Ovary (tissue), 9 donors: ENCODE results near the gene DAPK3. TPM values are rescaled to one million over a fixed set of nuclear protein-coding genes. Genes with fewer than 3 reads are reported as not detected.
A peak's percentile ranks its signal among the peaks of the same experiment; 100 is the strongest.

Source experiments
- DNase-seq, 5 donors: peaks; one replicate each; pipeline ENCODE4 v3.0.0-alpha.2; 2019 to 2020
- H3K27ac ChIP-seq, 2 donors: fragments of 200-600 bp; one replicate each; pipeline versions ENCODE4 v1.5.1 to v1.8.0; 2019 to 2022
- H3K27me3 ChIP-seq: fragments of 200-600 bp; one replicate; pipeline ENCODE4 v1.8.0; 2022
- H3K36me3 ChIP-seq: fragments of 200-600 bp; sonication (generic); one replicate; pipeline ENCODE4 v1.5.1; 2019
- H3K4me1 ChIP-seq: one replicate; pipeline ENCODE4 v1.8.1; 2013; ENCODE audit warnings: mild to moderate bottlenecking, moderate library complexity; ENCODE audit not compliant: insufficient read depth
- H3K4me3 ChIP-seq: fragments of 200-600 bp; sonication (generic); one replicate; pipeline ENCODE4 v1.5.1; 2017
- H3K9me3 ChIP-seq, 2 donors: fragments of 200-600 bp in 1 of 2; sonication (generic) in 1 of 2; one replicate each; pipeline versions ENCODE4 v1.5.1 to v1.8.1; 2013 to 2019; ENCODE audit warnings: mild to moderate bottlenecking in 1 of 2, moderate library complexity in 1 of 2
- EP300 ChIP-seq: sonication (generic); formaldehyde crosslinking; IDR thresholded peaks from one replicate; pipeline ENCODE4 v1.6.1; 2017; ENCODE audit warnings: antibody characterized with exemption
- POLR2A ChIP-seq: fragments of 450-650 bp; IDR thresholded peaks from one replicate; pipeline ENCODE4 v1.6.1; 2017; ENCODE audit warnings: antibody characterized with exemption, mild to moderate bottlenecking, moderate library complexity
- WGBS, 3 donors: extraction: QIAGEN DNeasy Blood & Tissue Kit in 1 of 3; methylation state at CpG; one replicate each; pipeline versions ENCODE4 v1.1.5 to v1.1.7; 2013 to 2017; 5-methylcytosine and 5-hydroxymethylcytosine counted together
- intact Hi-C, 4 donors: fragments of 100-400 bp; cut with DNase I; formaldehyde crosslinking; loops; one replicate each; pipeline versions ENCODE4 v1.11.0 to v1.15.1; 2022 to 2023
- polyA plus RNA-seq, 2 donors: library from polyadenylated mRNA; stranded (reverse); fragments of 200-250 nt in 1 of 2; fragments of 350-450 nt in 1 of 2; fragmentation: Illumina TruSeq in 1 of 2; extraction: RNeasy Lipid Tissue Mini Kit (QIAGEN cat#74804) in 1 of 2; gene quantifications; one replicate each; pipeline ENCODE4 v1.2.3, GENCODE V29; 2013 to 2014
- total RNA-seq, 7 donors: library from RNA; depleted of rRNA in 2 of 7; stranded (reverse); fragments of >200 nt in 2 of 7; fragmentation: NEBNext Ultra II Directional in 3 of 7; extraction: Animal tissue kit (Norgen Biotek cat#: 25700) in 3 of 7; gene quantifications; one replicate each; pipeline versions ENCODE4 v1.1.0 to v1.2.4, GENCODE V29; 2016 to 2023
- TF ChIP-seq, protein P1 (sequence below), 3 donors: fragments of 450-650 bp in 2 of 3; fragments of 200-600 bp in 1 of 3; IDR thresholded peaks; one replicate each; pipeline versions ENCODE4 v1.5.1 to v1.8.0; 2016 to 2022; ENCODE audit warnings: antibody characterized with exemption in 3 of 3, mild to moderate bottlenecking in 1 of 3
- donor health status: DM: no; HTN: no; CAD: no; lungs with moderate emphysema.
- donor health status: DM: no; HTN: no; CAD: no.
- donor health status: Bipolar disorder and iron deficiency.
- donor health status: DM: yes; HTN: yes; CAD: no.
- donor health status: DM: no; HTN: no; CAD: no.
- donor health status: DM: yes; HTN: yes; CAD: no.

Gene DAPK3
- total and polyA plus RNA-seq, 9 donors, result 8.3 to 101 (median 57.0) TPM

GRCh38 chr19:3983542-3983914 lies 12.6 kb upstream of the DAPK3 start:
- peak overlapping the region in 1 of 2 donors; percentile 57 for H3K27ac ChIP-seq
- no peak overlapping the region for H3K4me3 ChIP-seq
- no peaks in the 10 kb centered on the region for H3K9me3 ChIP-seq
- no peak for TF ChIP-seq POLR2A
- TF ChIP-seq, protein P1, sequence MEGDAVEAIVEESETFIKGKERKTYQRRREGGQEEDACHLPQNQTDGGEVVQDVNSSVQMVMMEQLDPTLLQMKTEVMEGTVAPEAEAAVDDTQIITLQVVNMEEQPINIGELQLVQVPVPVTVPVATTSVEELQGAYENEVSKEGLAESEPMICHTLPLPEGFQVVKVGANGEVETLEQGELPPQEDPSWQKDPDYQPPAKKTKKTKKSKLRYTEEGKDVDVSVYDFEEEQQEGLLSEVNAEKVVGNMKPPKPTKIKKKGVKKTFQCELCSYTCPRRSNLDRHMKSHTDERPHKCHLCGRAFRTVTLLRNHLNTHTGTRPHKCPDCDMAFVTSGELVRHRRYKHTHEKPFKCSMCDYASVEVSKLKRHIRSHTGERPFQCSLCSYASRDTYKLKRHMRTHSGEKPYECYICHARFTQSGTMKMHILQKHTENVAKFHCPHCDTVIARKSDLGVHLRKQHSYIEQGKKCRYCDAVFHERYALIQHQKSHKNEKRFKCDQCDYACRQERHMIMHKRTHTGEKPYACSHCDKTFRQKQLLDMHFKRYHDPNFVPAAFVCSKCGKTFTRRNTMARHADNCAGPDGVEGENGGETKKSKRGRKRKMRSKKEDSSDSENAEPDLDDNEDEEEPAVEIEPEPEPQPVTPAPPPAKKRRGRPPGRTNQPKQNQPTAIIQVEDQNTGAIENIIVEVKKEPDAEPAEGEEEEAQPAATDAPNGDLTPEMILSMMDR (IDR thresholded peaks at IDR 0.05), result no peak
- TF ChIP-seq EP300, result no peak
- WGBS, 3 donors, result 25 to 42% (median 29%) methylated on average over 7 of the region's 7 CpGs
- intact Hi-C loops, result loop anchor here in 1 of 4 donors (10.0 kb wide), 2 partner anchors 141 to 221 kb away; partner anchors contain the start of gene MAP2K2
- no peaks in the 10 kb centered on the region for H3K27me3 ChIP-seq
- peak in 1 of 5 donors; percentile 26 for DNase-seq
- no peaks in the 10 kb centered on the region for H3K36me3 ChIP-seq
- H3K4me1 ChIP-seq, result peaks cover 4% of the 10 kb centered on the region

DNA sequence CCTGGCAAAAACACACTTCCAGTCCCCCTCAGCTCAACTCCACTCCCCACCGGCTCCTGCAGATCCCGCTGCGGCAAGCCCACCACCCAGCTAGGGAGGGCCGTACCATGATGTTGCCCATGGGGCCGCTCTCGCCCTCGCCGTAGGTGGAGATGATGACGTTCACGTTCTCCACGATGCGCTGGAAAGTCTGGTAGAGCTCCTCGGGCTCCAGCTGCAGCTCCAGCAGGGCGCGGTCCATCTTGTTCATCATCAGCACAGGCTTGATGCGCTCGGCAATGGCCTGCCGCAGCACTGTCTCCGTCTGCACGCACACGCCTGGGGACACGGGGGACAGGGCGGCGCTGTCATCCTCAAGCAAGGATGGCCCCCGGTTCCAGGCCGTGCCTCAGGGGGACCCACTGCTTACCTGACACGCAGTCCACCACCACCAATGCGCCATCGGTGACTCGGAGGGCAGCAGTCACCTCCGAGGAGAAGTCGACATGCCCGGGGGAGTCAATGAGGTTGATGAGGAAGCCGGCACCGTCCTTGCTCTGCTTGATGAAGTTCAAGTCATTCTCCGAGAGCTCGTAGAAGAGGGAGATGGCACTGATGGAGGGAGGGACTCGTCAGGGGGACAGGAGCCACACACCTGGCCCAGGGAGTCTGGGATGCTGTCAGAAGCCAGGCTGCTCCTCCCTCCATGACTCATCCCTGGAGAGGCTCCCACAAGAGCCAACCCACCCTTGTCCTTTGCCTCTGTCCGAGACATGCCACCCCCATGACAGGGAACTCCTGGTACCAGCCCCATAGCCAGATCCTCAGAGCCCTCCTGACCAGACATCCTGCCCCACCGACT lies 12.0 kb upstream of the DAPK3 start:
- Histone ChIP-seq H3K9me3 (no peaks in the 10 kb centered on the region), H3K36me3 (no peaks in the 10 kb centered on the region), H3K27ac (no peak overlapping the region), H3K27me3 (no peaks in the 10 kb centered on the region), H3K4me3 (no peak overlapping the region), H3K4me1 (peaks cover 4% of the 10 kb centered on the region)
- WGBS, 3 donors, result 49 to 68% (median 57%) methylated on average over 25 to 40 of the region's 40 CpGs
- DNase-seq, result peak in 4 of 5 donors; percentile 45 to 52 (median 47)
- no peak for TF ChIP-seq POLR2A
- no peak for TF ChIP-seq EP300
- TF ChIP-seq, protein P1 (IDR thresholded peaks at IDR 0.05), result no peak
- intact Hi-C loops, result loop anchor here in 1 of 4 donors (10.0 kb wide), 2 partner anchors 142 to 222 kb away; partner anchors contain the start of gene MAP2K2

DNA sequence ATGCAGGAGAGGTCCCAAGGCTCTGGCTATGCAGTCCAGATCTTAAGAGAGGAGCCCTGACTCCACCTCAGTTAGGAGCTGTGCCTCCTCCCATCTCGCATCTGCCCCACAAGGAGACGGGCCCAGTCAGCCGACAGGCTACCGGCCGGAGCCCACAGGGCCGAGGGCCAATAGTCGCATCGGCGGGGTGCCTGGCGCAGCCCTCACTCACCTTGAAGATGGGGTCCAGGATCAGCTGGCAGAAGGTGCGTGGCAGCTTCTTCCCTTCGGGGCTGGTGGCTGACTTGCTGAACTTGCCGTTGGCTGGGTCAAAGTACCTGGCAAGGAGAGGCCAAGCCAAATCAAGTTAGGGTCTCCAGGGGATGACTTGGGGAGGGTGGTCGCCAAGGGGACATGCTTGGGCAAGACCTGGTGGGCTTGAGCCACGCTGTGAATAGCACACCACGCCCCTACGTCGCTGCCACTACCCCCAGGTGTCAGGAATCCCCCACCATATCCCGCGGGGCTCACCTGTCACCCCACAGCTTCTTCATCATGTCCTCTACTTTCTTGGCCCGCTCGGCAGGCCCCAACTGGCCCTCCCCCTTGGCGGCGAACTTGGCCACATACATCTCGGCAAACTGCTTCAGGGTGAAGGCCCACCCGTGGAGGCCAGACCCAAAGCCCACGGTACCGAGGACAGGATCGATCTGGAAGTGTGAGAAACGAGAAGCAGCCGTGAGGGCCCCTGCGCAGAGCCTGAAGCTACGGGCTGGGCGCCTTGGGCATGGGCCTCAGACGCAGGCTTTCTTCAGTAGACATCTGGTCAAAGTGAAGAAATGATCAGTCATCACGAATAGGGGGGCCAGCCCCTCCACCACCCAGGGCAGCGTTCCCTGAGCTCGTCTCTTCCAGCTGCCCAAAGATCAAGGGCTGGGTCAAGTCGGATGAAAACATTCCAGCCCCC lies 11.1 kb upstream of the DAPK3 start:
- peak in 4 of 5 donors; percentile 28 to 42 (median 38) for DNase-seq
- no peaks in the 10 kb centered on the region for H3K27me3 ChIP-seq
- no peaks in the 10 kb centered on the region for H3K9me3 ChIP-seq
- intact Hi-C loops, result loop anchor here in 1 of 4 donors (10.0 kb wide), 2 partner anchors 143 to 223 kb away; partner anchors contain the start of gene MAP2K2
- TF ChIP-seq, protein P1 (IDR thresholded peaks at IDR 0.05), result no peak
- TF ChIP-seq POLR2A, result no peak
- TF ChIP-seq EP300, result no peak
- H3K4me1 ChIP-seq, result peaks cover 4% of the 10 kb centered on the region
- 66 to 70% (median 67%) methylated on average over 39 of the region's 39 CpGs for WGBS, 3 donors
- H3K36me3 ChIP-seq, result no peaks in the 10 kb centered on the region
- H3K4me3 ChIP-seq, result no peak overlapping the region
- no peak overlapping the region for H3K27ac ChIP-seq

- H3K4me3 ChIP-seq, result no peak overlapping the region
- intact Hi-C loops, result loop anchor here in 1 of 4 donors (10.0 kb wide), 2 partner anchors 143 to 223 kb away; partner anchors contain the start of gene MAP2K2
- no peaks in the 10 kb centered on the region for H3K36me3 ChIP-seq
- H3K4me1 ChIP-seq, result peaks cover 4% of the 10 kb centered on the region
- TF ChIP-seq EP300, result no peak
- H3K27ac ChIP-seq, result no peak overlapping the region
- WGBS, 3 donors, result 79 to 85% (median 80%) methylated on average over 10 of the region's 10 CpGs
- H3K9me3 ChIP-seq, result no peaks in the 10 kb centered on the region
- no peaks in the 10 kb centered on the region for H3K27me3 ChIP-seq
- no peak for DNase-seq
Measured at GRCh38 chr19:3981373-3981735, 10.5 kb upstream of the DAPK3 start.
